Stimulated activated CD4-positive, alpha-beta T cell treated with anti-CD3 and anti-CD28 coated beads, TNF-alpha, amount 100 ng/mL, for 1 hour (primary cell): ENCODE measurements around the gene GNPTAB.

Experiments
- DNase-seq, 3 donors: peaks; one replicate each; pipeline ENCODE4 v3.0.0-alpha.2; 2020; ENCODE audit warnings: low read depth in 3 of 3, low spot score in 1 of 3

The GNPTAB gene

GRCh38 chr12:101775816-101776215 is 54.9 kb downstream of the GNPTAB start:
- DNase-seq, result no peak

- peak; percentile 28 to 41 (median 40) for DNase-seq
These were observed 57.1 kb downstream of the GNPTAB start for GRCh38 chr12:101773650-101774162.

GRCh38 chr12:101772012-101772775 is 58.6 kb downstream of the GNPTAB start:
- DNase-seq, result no peak

- DNase-seq, result no peak
These were observed 60.9 kb downstream of the GNPTAB start for GRCh38 chr12:101769865-101770264.

GRCh38 chr12:101768781-101769180 is 62.0 kb downstream of the GNPTAB start:
- no peak for DNase-seq

- DNase-seq, result no peak
These were observed 63.2 kb downstream of the GNPTAB start for GRCh38 chr12:101767537-101767936.

GRCh38 chr12:101764051-101764792 is 66.5 kb downstream of the GNPTAB start:
- no peak for DNase-seq

- no peak for DNase-seq
These were observed 67.4 kb downstream of the GNPTAB start for GRCh38 chr12:101763246-101763931.

- DNase-seq, result no peak
These were observed 69.0 kb downstream of the GNPTAB start for GRCh38 chr12:101761781-101762180.

- DNase-seq, result no peak
These were observed 69.4 kb downstream of the GNPTAB start for GRCh38 chr12:101761350-101761749.

GRCh38 chr12:101759396-101760047 is 71.2 kb downstream of the GNPTAB start:
- no peak for DNase-seq

GRCh38 chr12:101750152-101750551 is 80.6 kb downstream of the GNPTAB start:
- no peak for DNase-seq

GRCh38 chr12:101749657-101750056 is 81.1 kb downstream of the GNPTAB start:
- DNase-seq, result no peak

GRCh38 chr12:101748907-101749306 is 81.9 kb downstream of the GNPTAB start:
- DNase-seq, result no peak

GRCh38 chr12:101747697-101748096 is 83.1 kb downstream of the GNPTAB start:
- DNase-seq, result no peak

GRCh38 chr12:101746661-101747060 is 84.1 kb downstream of the GNPTAB start:
- DNase-seq, result no peak

GRCh38 chr12:101746196-101746595 is 84.6 kb downstream of the GNPTAB start:
- DNase-seq, result no peak

- DNase-seq, result no peak
These were observed 85.3 kb downstream of the GNPTAB start for GRCh38 chr12:101745481-101745880.

- DNase-seq, result no peak
These were observed 86.9 kb downstream of the GNPTAB start for GRCh38 chr12:101743724-101744472.

- no peak for DNase-seq
These were observed 87.5 kb downstream of the GNPTAB start for GRCh38 chr12:101743242-101743641.
